Thyroid gland (tissue), 4 donors: Measurements from ENCODE around the gene PCDH15. TPM values are rescaled to one million over a fixed set of nuclear protein-coding genes. Genes with fewer than 3 reads are reported as not detected.
A peak's percentile ranks its signal among the peaks of the same experiment; 100 is the strongest.

Experiments used
- DNase-seq, 2 donors: peaks; one replicate each; pipeline ENCODE4 v3.0.0-alpha.2; 2019
- H3K27ac ChIP-seq, 3 donors: fragments of 200-600 bp; sonication (generic); 1 replicate in 2 of 3; 2 replicates in 1 of 3; pipeline ENCODE4 v1.5.1; 2016 to 2019; ENCODE audit warnings: mild to moderate bottlenecking in 1 of 3, moderate library complexity in 1 of 3
- H3K27me3 ChIP-seq: fragments of 200-600 bp; sonication (generic); one replicate; pipeline ENCODE4 v1.5.1; 2019
- H3K36me3 ChIP-seq, 2 donors: fragments of 200-600 bp; sonication (generic); one replicate each; pipeline ENCODE4 v1.5.1; 2016 to 2019
- H3K4me1 ChIP-seq, 2 donors: fragments of 200-600 bp; sonication (generic); one replicate each; pipeline ENCODE4 v1.5.1; 2017 to 2019
- H3K4me3 ChIP-seq, 3 donors: fragments of 200-600 bp; sonication (generic); replicated peaks in 1 of 3; 1 replicate in 2 of 3; 2 replicates in 1 of 3; pipeline ENCODE4 v1.5.1; 2016; ENCODE audit warnings: mild to moderate bottlenecking in 1 of 3
- H3K9me3 ChIP-seq: fragments of 200-600 bp; sonication (generic); one replicate; pipeline ENCODE4 v1.5.1; 2017
- POLR2A ChIP-seq, 2 donors: fragments of 450-650 bp; IDR thresholded peaks; one replicate each; pipeline ENCODE4 v1.6.1; 2017; ENCODE audit warnings: antibody characterized with exemption in 2 of 2, mild to moderate bottlenecking in 2 of 2, moderate library complexity in 1 of 2
- WGBS, 2 donors: methylation state at CpG; one replicate each; pipeline ENCODE4 v1.1.5; 2017; 5-methylcytosine and 5-hydroxymethylcytosine counted together
- intact Hi-C: fragments of 100-400 bp; cut with DNase I; formaldehyde crosslinking; loops from one replicate; pipeline ENCODE4 v1.15.1; 2023
- total RNA-seq, 4 donors: library from RNA; depleted of rRNA; stranded (reverse); fragments of >200 nt; gene quantifications; one replicate each; pipeline ENCODE4 v1.2.3, GENCODE V29; 2016
- TF ChIP-seq, protein P1 (sequence below), 6 experiments: fragments of 200-600 bp in 3 of 6; fragments of 450-650 bp in 3 of 6; sonication (generic) in 3 of 6; IDR thresholded peaks; one replicate each; pipeline ENCODE4 v1.5.1; 2016 to 2019; ENCODE audit warnings: antibody characterized with exemption in 6 of 6, mild to moderate bottlenecking in 2 of 6, inconsistent platforms in 1 of 6, moderate library complexity in 1 of 6

The PCDH15 gene
- total RNA-seq, 4 donors from 2014 or later = not detected

DNA sequence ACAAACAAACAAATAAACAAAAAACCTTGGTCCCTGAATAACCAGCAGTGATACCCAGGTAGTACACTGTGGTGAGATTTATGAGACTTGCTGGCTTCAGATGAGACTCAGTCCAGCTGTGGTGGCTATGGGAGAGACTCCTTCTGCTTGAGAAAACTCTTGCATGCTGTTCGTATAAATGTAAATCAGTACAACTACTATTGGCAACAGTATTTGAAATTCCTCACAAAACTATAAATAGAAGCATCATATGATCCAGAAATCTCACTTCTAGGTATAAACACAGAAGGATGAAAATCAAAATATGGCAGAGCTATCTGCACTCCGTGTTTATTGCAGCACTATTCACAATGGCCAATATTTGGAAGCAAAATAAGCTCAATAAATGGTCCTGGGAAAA is 692.1 kb downstream of the PCDH15 start:
- H3K36me3 ChIP-seq = no peaks in the 10 kb centered on the region
- no peak overlapping the region for H3K4me3 ChIP-seq
- no peaks in the 10 kb centered on the region for H3K9me3 ChIP-seq
- no peak for DNase-seq
- TF ChIP-seq, protein P1, sequence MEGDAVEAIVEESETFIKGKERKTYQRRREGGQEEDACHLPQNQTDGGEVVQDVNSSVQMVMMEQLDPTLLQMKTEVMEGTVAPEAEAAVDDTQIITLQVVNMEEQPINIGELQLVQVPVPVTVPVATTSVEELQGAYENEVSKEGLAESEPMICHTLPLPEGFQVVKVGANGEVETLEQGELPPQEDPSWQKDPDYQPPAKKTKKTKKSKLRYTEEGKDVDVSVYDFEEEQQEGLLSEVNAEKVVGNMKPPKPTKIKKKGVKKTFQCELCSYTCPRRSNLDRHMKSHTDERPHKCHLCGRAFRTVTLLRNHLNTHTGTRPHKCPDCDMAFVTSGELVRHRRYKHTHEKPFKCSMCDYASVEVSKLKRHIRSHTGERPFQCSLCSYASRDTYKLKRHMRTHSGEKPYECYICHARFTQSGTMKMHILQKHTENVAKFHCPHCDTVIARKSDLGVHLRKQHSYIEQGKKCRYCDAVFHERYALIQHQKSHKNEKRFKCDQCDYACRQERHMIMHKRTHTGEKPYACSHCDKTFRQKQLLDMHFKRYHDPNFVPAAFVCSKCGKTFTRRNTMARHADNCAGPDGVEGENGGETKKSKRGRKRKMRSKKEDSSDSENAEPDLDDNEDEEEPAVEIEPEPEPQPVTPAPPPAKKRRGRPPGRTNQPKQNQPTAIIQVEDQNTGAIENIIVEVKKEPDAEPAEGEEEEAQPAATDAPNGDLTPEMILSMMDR (IDR thresholded peaks at IDR 0.05) = no peak
- TF ChIP-seq POLR2A (IDR thresholded peaks at IDR 0.05) = no peak
- no peak overlapping the region for H3K27ac ChIP-seq
- 84 to 95% methylated on average over 2 of the region's 2 CpGs for WGBS, 2 donors
- no peaks in the 10 kb centered on the region for H3K4me1 ChIP-seq
- H3K27me3 ChIP-seq = no peaks in the 10 kb centered on the region
- intact Hi-C loops = no loop called here

- Histone ChIP-seq H3K27me3 (no peaks in the 10 kb centered on the region), H3K27ac (no peak overlapping the region), H3K4me3 (no peak overlapping the region), H3K4me1 (no peaks in the 10 kb centered on the region), H3K9me3 (no peaks in the 10 kb centered on the region), H3K36me3 (no peaks in the 10 kb centered on the region)
- TF ChIP-seq, protein P1 (IDR thresholded peaks at IDR 0.05) = no peak
- TF ChIP-seq POLR2A (IDR thresholded peaks at IDR 0.05) = no peak
- intact Hi-C loops = no loop called here
- no peak for DNase-seq
- 87 to 88% methylated on average over 1 of the region's 1 CpG for WGBS, 2 donors
Measured at GRCh38 chr10:54096892-54097291, 704.1 kb downstream of the PCDH15 start.

GRCh38 chr10:54094321-54094720 is 706.7 kb downstream of the PCDH15 start:
- intact Hi-C loops = no loop called here
- peaks cover 7% of the 10 kb centered on the region in 2 donors for H3K4me1 ChIP-seq
- H3K27ac ChIP-seq = no peak overlapping the region
- H3K9me3 ChIP-seq = no peaks in the 10 kb centered on the region
- WGBS, 2 donors = 21 to 25% methylated on average over 5 of the region's 5 CpGs
- no peaks in the 10 kb centered on the region for H3K27me3 ChIP-seq
- H3K36me3 ChIP-seq = no peaks in the 10 kb centered on the region
- TF ChIP-seq POLR2A (IDR thresholded peaks at IDR 0.05) = no peak
- TF ChIP-seq, protein P1 (IDR thresholded peaks at IDR 0.05) = no peak
- no peak overlapping the region for H3K4me3 ChIP-seq
- DNase-seq = peak in 1 of 2 donors; percentile 21

DNA sequence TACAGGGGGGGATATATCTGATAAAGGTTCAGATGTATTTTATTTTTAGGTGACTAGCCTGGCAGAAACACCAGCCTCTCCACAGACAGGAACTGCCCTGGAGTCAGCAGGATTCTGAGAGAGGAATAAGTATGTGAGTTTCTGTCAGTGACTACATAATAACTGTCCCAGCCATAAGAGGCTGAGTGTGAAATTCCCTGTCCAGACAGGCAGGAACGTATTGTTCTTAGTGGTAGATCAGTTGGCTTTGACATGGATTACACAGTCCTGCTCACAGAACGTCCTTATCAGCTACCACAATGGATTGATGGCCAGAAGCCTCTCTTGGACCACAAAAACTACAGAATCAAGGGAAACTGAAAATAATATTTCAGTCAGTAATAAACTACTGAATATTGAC is 709.8 kb downstream of the PCDH15 start:
- intact Hi-C loops = no loop called here
- H3K4me3 ChIP-seq = no peak overlapping the region
- no peaks in the 10 kb centered on the region for H3K27me3 ChIP-seq
- no peak for DNase-seq
- 54 to 78% methylated on average over 2 of the region's 2 CpGs for WGBS, 2 donors
- TF ChIP-seq, protein P1 (IDR thresholded peaks at IDR 0.05) = no peak
- no peak for TF ChIP-seq POLR2A (IDR thresholded peaks at IDR 0.05)
- no peak overlapping the region for H3K27ac ChIP-seq
- H3K4me1 ChIP-seq = peaks cover 7 to 8% of the 10 kb centered on the region in 2 donors
- no peaks in the 10 kb centered on the region for H3K9me3 ChIP-seq
- no peaks in the 10 kb centered on the region for H3K36me3 ChIP-seq

DNA sequence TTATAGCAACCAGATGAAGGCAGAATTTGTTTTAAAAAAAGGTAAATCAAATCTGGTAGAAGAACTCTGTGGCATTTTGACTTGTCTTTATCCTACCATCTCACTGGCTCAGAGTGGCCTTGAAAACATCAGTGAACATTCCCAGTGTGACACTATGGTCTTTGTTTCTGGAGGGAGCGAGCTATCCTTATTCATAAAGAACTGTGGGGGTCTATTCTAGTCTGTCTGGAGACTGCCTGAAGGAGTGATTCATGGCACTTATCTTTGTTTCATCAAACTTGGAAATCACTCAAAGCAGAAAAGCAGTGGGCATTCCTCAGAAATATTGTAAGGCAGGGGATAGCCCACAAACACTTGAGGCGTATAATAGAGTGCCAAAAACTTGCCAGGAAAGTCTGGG is 719.1 kb downstream of the PCDH15 start:
- intact Hi-C loops = no loop called here
- WGBS, 2 donors = 87 to 89% methylated on average over 2 of the region's 2 CpGs

More for the DNA sequence above, 719.1 kb downstream of the PCDH15 start:
- Histone ChIP-seq H3K9me3 (no peaks in the 10 kb centered on the region), H3K27me3 (no peaks in the 10 kb centered on the region), H3K36me3 (no peaks in the 10 kb centered on the region), H3K4me1 (no peaks in the 10 kb centered on the region), H3K27ac (no peak overlapping the region), H3K4me3 (no peak overlapping the region)
- TF ChIP-seq, protein P1 (IDR thresholded peaks at IDR 0.05) = no peak
- no peak for TF ChIP-seq POLR2A (IDR thresholded peaks at IDR 0.05)
- no peak for DNase-seq
